Breast epithelium (tissue), 3 donors: ENCODE data around the gene DPH6.

Source experiments
- CTCF ChIP-seq, 3 donors: fragments of 450-650 bp; IDR thresholded peaks; one replicate each; pipeline ENCODE4 v1.5.1; 2016 to 2017; ENCODE audit warnings: antibody characterized with exemption in 3 of 3, mild to moderate bottlenecking in 3 of 3, moderate library complexity in 3 of 3
- POLR2A ChIP-seq: fragments of 450-650 bp; IDR thresholded peaks from one replicate; pipeline ENCODE4 v1.6.1; 2016; ENCODE audit warnings: antibody characterized with exemption, mild to moderate bottlenecking, moderate library complexity

- TF ChIP-seq CTCF (IDR thresholded peaks at IDR 0.05) = no peak
- TF ChIP-seq POLR2A = no peak
Measured at GRCh38 chr15:35362195-35362829, 183.7 kb downstream of the DPH6 start.
